Spleen (tissue), 11 donors: ENCODE results near the gene PCSK6. TPM values are rescaled to one million over a fixed set of nuclear protein-coding genes. Genes with fewer than 3 reads are reported as not detected.

ENCODE experiments used
- DNase-seq: peaks from one replicate; pipeline ENCODE4 v3.0.0-alpha.2; 2020
- H3K27ac ChIP-seq, 8 donors: fragments of 200-600 bp; sonication (generic) in 7 of 8; 1 replicate in 4 of 8; 2 replicates in 4 of 8; pipeline versions ENCODE4 v1.5.0 to v1.8.0; 2016 to 2021; ENCODE audit warnings: inconsistent platforms in 4 of 8, mild to moderate bottlenecking in 4 of 8, moderate library complexity in 1 of 8
- H3K27me3 ChIP-seq, 7 donors: fragments of 200-600 bp; sonication (generic) in 6 of 7; replicated peaks in 1 of 7; 1 replicate in 4 of 7; 2 replicates in 3 of 7; pipeline versions ENCODE4 v1.5.0 to v1.8.0; 2016 to 2021; ENCODE audit warnings: inconsistent platforms in 3 of 7, mild to moderate bottlenecking in 1 of 7
- H3K36me3 ChIP-seq, 6 donors: fragments of 200-600 bp; sonication (generic) in 5 of 6; 1 replicate in 4 of 6; 2 replicates in 2 of 6; pipeline versions ENCODE4 v1.5.0 to v1.8.0; 2016 to 2021; ENCODE audit warnings: inconsistent platforms in 2 of 6
- H3K4me1 ChIP-seq, 6 donors: fragments of 200-600 bp; sonication (generic) in 5 of 6; 1 replicate in 3 of 6; 2 replicates in 3 of 6; pipeline versions ENCODE4 v1.5.0 to v1.8.0; 2016 to 2021; ENCODE audit warnings: inconsistent platforms in 3 of 6
- H3K4me3 ChIP-seq, 8 donors: fragments of 200-600 bp; sonication (generic) in 7 of 8; 1 replicate in 4 of 8; 2 replicates in 4 of 8; pipeline versions ENCODE4 v1.5.0 to v1.8.0; 2016 to 2021; ENCODE audit warnings: inconsistent platforms in 4 of 8, mild to moderate bottlenecking in 4 of 8, moderate library complexity in 2 of 8
- H3K9me3 ChIP-seq, 8 donors: fragments of 200-600 bp; sonication (generic) in 7 of 8; 1 replicate in 4 of 8; 2 replicates in 4 of 8; pipeline versions ENCODE4 v1.5.0 to v1.8.0; 2016 to 2021; ENCODE audit warnings: inconsistent platforms in 4 of 8
- POLR2A ChIP-seq, 3 donors: fragments of 450-650 bp; IDR thresholded peaks; one replicate each; pipeline ENCODE4 v1.5.1; 2017; ENCODE audit warnings: antibody characterized with exemption in 3 of 3, mild to moderate bottlenecking in 1 of 3
- POLR2AphosphoS5 ChIP-seq, 3 donors: sonication (generic); formaldehyde crosslinking; IDR thresholded peaks; one replicate each; pipeline ENCODE4 v1.5.1; 2017; ENCODE audit warnings: antibody characterized with exemption in 3 of 3
- WGBS, 5 donors: extraction: QIAGEN DNeasy Blood & Tissue Kit in 3 of 5; methylation state at CpG; one replicate each; pipeline versions ENCODE4 v1.1.5 to v1.1.7; 2013 to 2018; 5-methylcytosine and 5-hydroxymethylcytosine counted together
- intact Hi-C: fragments of 100-400 bp; cut with DNase I; formaldehyde crosslinking; loops from one replicate; pipeline ENCODE4 v1.15.0; 2023; ENCODE audit warnings: low total_unique reads
- polyA plus RNA-seq, 3 donors: library from polyadenylated mRNA; stranded (reverse); fragments of 200-250 nt; gene quantifications; one replicate each; pipeline ENCODE4 v1.2.1, GENCODE V29; 2013
- total RNA-seq, 7 donors: library from RNA; depleted of rRNA in 3 of 7; stranded (reverse); fragments of >200 nt in 3 of 7; fragmentation: NEBNext Ultra II Directional in 4 of 7; extraction: Animal tissue kit (Norgen Biotek cat#: 25700) in 4 of 7; gene quantifications; one replicate each; pipeline versions ENCODE4 v1.1.0 to v1.2.1, GENCODE V29; 2016 to 2021
- TF ChIP-seq, protein P1 (sequence below), 11 experiments: fragments of 200-600 bp in 7 of 11; fragments of 450-650 bp in 4 of 11; sonication (generic) in 4 of 11; IDR thresholded peaks in 8 of 11; conservative IDR thresholded peaks in 3 of 11; 1 replicate in 7 of 11; 2 replicates in 4 of 11; pipeline versions ENCODE4 v1.4.0 to v1.8.0; 2016 to 2021; ENCODE audit warnings: antibody characterized with exemption in 11 of 11, inconsistent platforms in 4 of 11, mild to moderate bottlenecking in 1 of 11
- donor health status: healthy with polysubstance abuse.
- donor health status: DM: no; HTN: no; CAD: no; lungs with moderate emphysema.
- donor health status: DM: no; HTN: no; CAD: no.
- donor health status: Bipolar disorder and iron deficiency.
- donor health status: healthy.
- donor health status: DM: no; HTN: no; CAD: no.
- donor health status: DM: yes; HTN: yes; CAD: no.

The PCSK6 gene
- total and polyA plus RNA-seq, 10 donors = 10.0 to 403 (median 252) TPM

DNA sequence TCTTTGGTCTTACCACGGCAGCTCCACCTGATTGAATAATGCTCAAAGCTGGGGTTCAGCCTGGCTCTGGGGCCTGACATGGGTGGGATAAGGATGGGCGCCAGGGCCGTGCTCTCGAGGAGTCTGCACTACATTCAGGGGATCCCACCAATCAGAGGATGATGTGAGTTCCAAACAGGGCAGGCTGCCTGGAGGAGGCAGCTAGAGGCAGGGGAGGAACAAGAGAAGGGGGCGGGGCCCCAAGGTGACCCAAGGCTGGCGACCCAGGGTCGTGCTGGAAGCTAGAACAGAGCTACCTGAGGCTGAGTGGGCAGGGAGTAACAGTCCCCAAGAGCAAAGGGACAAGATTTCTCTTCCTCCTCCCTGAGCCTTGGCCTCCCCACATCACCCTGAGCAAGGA, 56.1 kb downstream of the PCSK6 start:
- intact Hi-C loops = no loop called here
- no peak for TF ChIP-seq POLR2A (IDR thresholded peaks at IDR 0.05)
- TF ChIP-seq POLR2AphosphoS5 (IDR thresholded peaks at IDR 0.05) = no peak
- TF ChIP-seq, protein P1, sequence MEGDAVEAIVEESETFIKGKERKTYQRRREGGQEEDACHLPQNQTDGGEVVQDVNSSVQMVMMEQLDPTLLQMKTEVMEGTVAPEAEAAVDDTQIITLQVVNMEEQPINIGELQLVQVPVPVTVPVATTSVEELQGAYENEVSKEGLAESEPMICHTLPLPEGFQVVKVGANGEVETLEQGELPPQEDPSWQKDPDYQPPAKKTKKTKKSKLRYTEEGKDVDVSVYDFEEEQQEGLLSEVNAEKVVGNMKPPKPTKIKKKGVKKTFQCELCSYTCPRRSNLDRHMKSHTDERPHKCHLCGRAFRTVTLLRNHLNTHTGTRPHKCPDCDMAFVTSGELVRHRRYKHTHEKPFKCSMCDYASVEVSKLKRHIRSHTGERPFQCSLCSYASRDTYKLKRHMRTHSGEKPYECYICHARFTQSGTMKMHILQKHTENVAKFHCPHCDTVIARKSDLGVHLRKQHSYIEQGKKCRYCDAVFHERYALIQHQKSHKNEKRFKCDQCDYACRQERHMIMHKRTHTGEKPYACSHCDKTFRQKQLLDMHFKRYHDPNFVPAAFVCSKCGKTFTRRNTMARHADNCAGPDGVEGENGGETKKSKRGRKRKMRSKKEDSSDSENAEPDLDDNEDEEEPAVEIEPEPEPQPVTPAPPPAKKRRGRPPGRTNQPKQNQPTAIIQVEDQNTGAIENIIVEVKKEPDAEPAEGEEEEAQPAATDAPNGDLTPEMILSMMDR (IDR thresholded peaks at IDR 0.05 in 8 of 11, conservative IDR thresholded peaks at IDR 0.05 in 3 of 11) = no peak
- no peak for DNase-seq
- Histone ChIP-seq H3K4me3 (no peak overlapping the region), H3K27me3 (peaks cover 0 to 3% (median 0%) of the 10 kb centered on the region in 7 donors), H3K36me3 (peaks cover 0 to 64% (median 2%) of the 10 kb centered on the region in 6 donors), H3K9me3 (no peaks in the 10 kb centered on the region), H3K27ac (peak overlapping the region in 2 of 8 donors; percentile 3 to 24), H3K4me1 (peaks cover 0 to 31% (median 8%) of the 10 kb centered on the region in 6 donors)
- WGBS, 5 donors = 74 to 80% (median 78%) methylated on average over 7 of the region's 7 CpGs

DNA sequence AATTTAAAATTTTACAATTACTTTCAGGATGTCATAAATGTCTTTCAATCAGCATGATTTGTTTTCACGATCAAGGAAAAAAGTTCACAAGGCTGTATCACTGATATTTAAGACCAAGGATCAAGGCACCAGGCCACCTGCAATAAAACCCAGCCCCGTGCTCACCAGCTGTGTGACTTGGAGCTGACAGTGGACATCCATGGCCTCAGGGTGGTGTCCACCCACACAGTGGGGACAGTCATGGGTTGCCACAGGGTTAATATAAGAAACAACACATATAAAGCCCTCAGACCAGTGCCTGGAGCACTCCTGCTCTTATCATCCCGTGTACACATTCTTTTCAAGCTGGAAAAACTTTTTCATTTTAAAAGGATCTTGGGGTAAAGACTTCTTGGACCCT, 56.5 kb downstream of the PCSK6 start:
- H3K9me3 ChIP-seq = no peaks in the 10 kb centered on the region
- peak overlapping the region in 2 of 8 donors; percentile 3 to 24 for H3K27ac ChIP-seq
- no peak for DNase-seq
- peaks cover 0 to 68% (median 2%) of the 10 kb centered on the region in 6 donors for H3K36me3 ChIP-seq
- H3K27me3 ChIP-seq = peaks cover 0 to 3% (median 0%) of the 10 kb centered on the region in 7 donors
- intact Hi-C loops = no loop called here
- WGBS, 5 donors = 61 to 74% (median 74%) methylated on average over 3 of the region's 3 CpGs
- TF ChIP-seq, protein P1 (IDR thresholded peaks at IDR 0.05 in 8 of 11, conservative IDR thresholded peaks at IDR 0.05 in 3 of 11) = no peak
- no peak for TF ChIP-seq POLR2AphosphoS5 (IDR thresholded peaks at IDR 0.05)
- no peak for TF ChIP-seq POLR2A (IDR thresholded peaks at IDR 0.05)
- peaks cover 0 to 32% (median 8%) of the 10 kb centered on the region in 6 donors for H3K4me1 ChIP-seq
- no peak overlapping the region for H3K4me3 ChIP-seq

DNA sequence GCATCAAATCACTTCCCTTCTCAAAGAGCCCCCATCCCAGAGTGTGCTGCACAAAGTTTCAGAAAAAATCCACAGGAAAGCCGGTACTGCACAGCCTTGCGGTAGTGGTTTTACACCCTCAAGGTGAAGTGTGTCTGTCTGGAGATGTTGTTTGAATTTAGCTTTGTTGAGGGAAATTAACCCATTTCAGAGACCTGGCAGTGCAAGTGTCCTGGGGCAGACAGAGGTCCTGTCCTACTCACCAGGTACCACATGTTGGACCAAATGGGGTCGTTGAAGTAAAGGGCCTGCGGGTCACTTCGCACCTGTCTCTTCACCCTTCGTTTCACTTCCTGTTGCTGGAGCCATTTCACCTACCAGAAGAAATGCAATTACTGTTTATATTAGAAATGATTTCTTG, 57.8 kb downstream of the PCSK6 start:
- intact Hi-C loops = no loop called here
- no peak for TF ChIP-seq POLR2A (IDR thresholded peaks at IDR 0.05)
- no peak for TF ChIP-seq POLR2AphosphoS5 (IDR thresholded peaks at IDR 0.05)
- TF ChIP-seq, protein P1 (IDR thresholded peaks at IDR 0.05 in 8 of 11, conservative IDR thresholded peaks at IDR 0.05 in 3 of 11) = no peak
- 65 to 85% (median 82%) methylated on average over 6 of the region's 6 CpGs for WGBS, 5 donors
- Histone ChIP-seq H3K27ac (no peak overlapping the region), H3K4me1 (peaks cover 0 to 24% (median 6%) of the 10 kb centered on the region in 6 donors), H3K36me3 (peaks cover 0 to 78% (median 2%) of the 10 kb centered on the region in 6 donors), H3K27me3 (no peaks in the 10 kb centered on the region), H3K9me3 (no peaks in the 10 kb centered on the region), H3K4me3 (no peak overlapping the region)
- DNase-seq = no peak

DNA sequence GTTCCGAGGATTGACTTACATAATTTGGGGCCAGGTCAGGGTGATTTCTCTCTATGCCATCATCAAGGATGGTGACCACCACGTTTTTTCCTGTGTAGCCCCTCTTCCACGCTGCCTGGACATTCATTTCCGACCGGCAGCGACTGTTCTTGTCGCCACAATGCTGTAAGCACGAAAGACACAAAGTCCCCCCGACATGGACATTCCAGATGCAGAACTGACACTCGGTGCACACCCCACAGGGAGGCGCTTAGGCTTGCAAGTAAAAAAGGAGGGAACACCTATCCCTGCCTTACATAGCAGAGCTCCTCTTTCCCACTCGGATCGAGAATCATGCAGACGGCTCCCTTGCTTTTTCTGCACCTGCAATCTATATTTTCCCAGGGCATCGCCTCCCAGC, 58.2 kb downstream of the PCSK6 start:
- 79 to 85% (median 83%) methylated on average over 15 of the region's 15 CpGs for WGBS, 5 donors
- intact Hi-C loops = no loop called here
- H3K4me3 ChIP-seq = no peak overlapping the region
- H3K36me3 ChIP-seq = peaks cover 0 to 78% (median 2%) of the 10 kb centered on the region in 6 donors
- TF ChIP-seq, protein P1 (IDR thresholded peaks at IDR 0.05 in 8 of 11, conservative IDR thresholded peaks at IDR 0.05 in 3 of 11) = no peak
- TF ChIP-seq POLR2A (IDR thresholded peaks at IDR 0.05) (no peak), POLR2AphosphoS5 (IDR thresholded peaks at IDR 0.05) (no peak)
- DNase-seq = no peak
- no peaks in the 10 kb centered on the region for H3K9me3 ChIP-seq
- no peaks in the 10 kb centered on the region for H3K27me3 ChIP-seq
- no peak overlapping the region for H3K27ac ChIP-seq
- peaks cover 0 to 24% (median 6%) of the 10 kb centered on the region in 6 donors for H3K4me1 ChIP-seq
